GM12878 (cell line): ENCODE results near the gene TRIB2. TPM values are rescaled to one million over a fixed set of nuclear protein-coding genes. Genes with fewer than 3 reads are reported as not detected.

Experiments
- ATAC-seq: fragments of 200-7000 bp; cut with Tn5 transposase; 3 replicates; pipeline ENCODE4 v1.9.1; 2020; ENCODE audit warnings: mild to moderate bottlenecking, moderate library complexity
- BruUV-seq: library from RNA; stranded (reverse); fragments of 400-500 nt; replicated peaks from 2 replicates; lab custom pipeline; 2021; lab: Mats Ljungman, UMichigan
- CTCF ChIA-PET: fragments of 300-600 bp; sonication (Branson Sonifier 250); formaldehyde crosslinking; extraction: SDS; loops from one replicate; lab custom pipeline; 2021; ENCODE audit warnings: inconsistent platforms; lab: Yijun Ruan, JAX
- POLR2A ChIA-PET: fragments of 350-600 bp; formaldehyde crosslinking; extraction: SDS; loops from one replicate; lab custom pipeline; 2021; ENCODE audit warnings: inconsistent platforms; lab: Charles Lee
- RAD21 ChIA-PET: fragments of 300-600 bp; sonication (Branson Sonifier 250); formaldehyde crosslinking; loops from one replicate; lab custom pipeline; 2023; ENCODE audit warnings: antibody characterized with exemption; ENCODE audit not compliant: unreplicated experiment; lab: Charles Lee
- SMC1A ChIA-PET: fragments of 300-600 bp; sonication (Branson Sonifier 250); formaldehyde crosslinking; loops from one replicate; lab custom pipeline; 2023; ENCODE audit not compliant: unreplicated experiment, uncharacterized antibody; lab: Charles Lee
- DNase-seq: peaks from one replicate; pipeline ENCODE4 v3.0.0-alpha.2; 2011; ENCODE audit warnings: low read depth, low spot score
- FAIRE-seq: peaks from 3 replicates; lab custom pipeline; 2011; peaks lifted over from hg19 to GRCh38; lab: Jason Lieb, UNC
- H2AFZ ChIP-seq: 2 replicates; pipeline ENCODE4 v1.6.0; 2011; ENCODE audit warnings: low read depth, low read length, control low read depth; ENCODE audit not compliant: control insufficient read depth
- H3K27ac ChIP-seq: 2 replicates; pipeline ENCODE4 v1.5.1; 2011; ENCODE audit warnings: control low read depth; ENCODE audit not compliant: control insufficient read depth, insufficient read depth
- H3K27me3 ChIP-seq, 2 experiments: replicated peaks in 1 of 2; 2 replicates each; pipeline versions ENCODE4 v1.6.0 to v1.6.1; 2011; ENCODE audit warnings: low read length in 1 of 2; ENCODE audit not compliant: control insufficient read depth in 2 of 2, insufficient read depth in 2 of 2
- H3K36me3 ChIP-seq, 2 experiments: 2 replicates each; pipeline ENCODE4 v1.5.1; 2011; ENCODE audit warnings: low read length in 1 of 2; ENCODE audit not compliant: control insufficient read depth in 2 of 2, insufficient read depth in 2 of 2
- H3K4me1 ChIP-seq: 2 replicates; pipeline ENCODE4 v1.6.1; 2011; ENCODE audit warnings: mild to moderate bottlenecking, low read length, moderate library complexity, mixed read lengths; ENCODE audit not compliant: control insufficient read depth, insufficient read depth
- H3K4me2 ChIP-seq: 2 replicates; pipeline ENCODE4 v1.6.0; 2011; ENCODE audit warnings: control low read depth; ENCODE audit not compliant: control insufficient read depth, insufficient read depth
- H3K4me3 ChIP-seq: fragments of 200-600 bp; sonication (generic); 2 replicates; pipeline ENCODE4 v1.5.1; 2016
- H3K79me2 ChIP-seq: 2 replicates; pipeline ENCODE4 v1.6.0; 2011; ENCODE audit warnings: low read length; ENCODE audit not compliant: control insufficient read depth, insufficient read depth
- H3K9ac ChIP-seq: 2 replicates; pipeline ENCODE4 v1.8.0; 2011; ENCODE audit warnings: low read length, control low read depth, mixed read lengths; ENCODE audit not compliant: control insufficient read depth, insufficient read depth
- H3K9me3 ChIP-seq: replicated peaks from 3 replicates; pipeline ENCODE4 v1.5.1; 2011; ENCODE audit warnings: mild to moderate bottlenecking, low read length; ENCODE audit not compliant: control insufficient read depth, insufficient read depth
- H4K20me1 ChIP-seq: 2 replicates; pipeline ENCODE4 v1.6.0; 2011; ENCODE audit not compliant: control insufficient read depth, insufficient read depth
- BCL11A ChIP-seq: IDR thresholded peaks from 2 replicates; pipeline ENCODE4 v1.6.1; 2011; ENCODE audit warnings: low read depth, low read length
- ELK1 ChIP-seq: IDR thresholded peaks from 2 replicates; pipeline ENCODE4 v1.6.1; 2012; ENCODE audit warnings: low read depth, low read length, improper control_type of control experiment
- FOXK2 ChIP-seq: fragments of 450-650 bp; IDR thresholded peaks from 2 replicates; pipeline ENCODE4 v1.6.1; 2017; ENCODE audit warnings: mild to moderate bottlenecking, moderate library complexity
- HDGF ChIP-seq: fragments of 450-650 bp; IDR thresholded peaks from 2 replicates; pipeline ENCODE4 v1.6.1; 2016; ENCODE audit warnings: antibody characterized with exemption
- IKZF2 ChIP-seq, 2 experiments: fragments of 450-650 bp; IDR thresholded peaks; 2 replicates each; pipeline ENCODE4 v1.6.1; 2017; ENCODE audit warnings: mild to moderate bottlenecking in 2 of 2, moderate library complexity in 2 of 2
- IRF3 ChIP-seq: fragments of 450-650 bp; IDR thresholded peaks from 2 replicates; pipeline ENCODE4 v1.6.1; 2014; ENCODE audit warnings: mild to moderate bottlenecking
- JUNB ChIP-seq: IDR thresholded peaks from 2 replicates; pipeline ENCODE4 v1.6.1; 2016; ENCODE audit warnings: antibody characterized with exemption, mild to moderate bottlenecking
- LARP7 ChIP-seq: fragments of 450-650 bp; IDR thresholded peaks from 2 replicates; pipeline ENCODE4 v1.6.1; 2017; ENCODE audit warnings: mild to moderate bottlenecking
- NFXL1 ChIP-seq: fragments of 450-650 bp; IDR thresholded peaks from 2 replicates; pipeline ENCODE4 v1.6.1; 2017; ENCODE audit warnings: antibody characterized with exemption, mild to moderate bottlenecking, borderline replicate concordance
- NFYB ChIP-seq: IDR thresholded peaks from 2 replicates; pipeline ENCODE4 v1.6.1; 2011; ENCODE audit warnings: low read depth, mild to moderate bottlenecking, low read length, improper control_type of control experiment, moderate library complexity; ENCODE audit not compliant: insufficient read depth
- NRF1 ChIP-seq: conservative IDR thresholded peaks from 2 replicates; pipeline ENCODE4 v1.6.1; 2011; ENCODE audit warnings: mild to moderate bottlenecking, low read depth, low read length, improper control_type of control experiment
- PML ChIP-seq: IDR thresholded peaks from 2 replicates; pipeline ENCODE4 v1.6.1; 2012; ENCODE audit warnings: low read length, inconsistent platforms
- POU2F2 ChIP-seq: IDR thresholded peaks from 3 replicates; pipeline ENCODE4 v1.6.1; 2011; ENCODE audit warnings: low read depth, mild to moderate bottlenecking, low read length, borderline replicate concordance
- RB1 ChIP-seq: fragments of 450-650 bp; formaldehyde crosslinking; IDR thresholded peaks from 2 replicates; pipeline ENCODE4 v1.6.1; 2017; ENCODE audit warnings: mild to moderate bottlenecking, borderline replicate concordance
- SRF ChIP-seq, 2 experiments: IDR thresholded peaks; 2 replicates each; pipeline ENCODE4 v1.6.1; 2011; ENCODE audit warnings: low read depth in 2 of 2, low read length in 2 of 2, mild to moderate bottlenecking in 1 of 2, moderate library complexity in 1 of 2
- YBX1 ChIP-seq: fragments of 450-650 bp; IDR thresholded peaks from 2 replicates; pipeline ENCODE4 v1.6.1; 2016; ENCODE audit warnings: antibody characterized with exemption
- ZBED1 ChIP-seq: IDR thresholded peaks from 2 replicates; pipeline ENCODE4 v1.6.1; 2016; ENCODE audit warnings: borderline replicate concordance
- WGBS: methylation state at CpG from one replicate; pipeline ENCODE4 v1.1.6; 2016; ENCODE audit warnings: low lambda C conversion rate; ENCODE audit not compliant: insufficient replicate concordance, insufficient coverage; ENCODE audit errors: missing lambda C conversion rate; 5-methylcytosine and 5-hydroxymethylcytosine counted together
- in situ Hi-C: fragments of 300-500 bp; cut with MboI; formaldehyde crosslinking; loops from 9 replicates; pipeline ENCODE4 v1.14.3; 2018; ENCODE audit warnings: mixed read lengths
- intact Hi-C: fragments of 100-400 bp; cut with micrococcal nuclease; formaldehyde crosslinking; loops from one replicate; pipeline ENCODE4 v1.14.2; 2022; ENCODE audit not compliant: unreplicated experiment
- polyA plus RNA-seq, 11 experiments: library from polyadenylated mRNA; depleted of rRNA in 4 of 11; unstranded in 6 of 11; stranded (reverse) in 5 of 11; fragments of >200 nt; fragmentation: Nextera tagmentation in 4 of 11; fragmentation: Illumina TruSeq in 1 of 11; extraction: Ambion mirVana in 4 of 11; extraction: Trizol in 1 of 11; gene quantifications; 1 replicate in 1 of 11; 2 replicates in 10 of 11; pipeline versions ENCODE4 v1.2.1 to v1.2.3, GENCODE V29; 2011 to 2016; ENCODE audit warnings: inconsistent platforms in 2 of 11, missing spikeins in 2 of 11, low read depth in 1 of 11
- total RNA-seq, 4 experiments: library from RNA; depleted of rRNA in 3 of 4; stranded (reverse); fragments of >200 nt in 3 of 4; fragmentation: Illumina TruSeq in 1 of 4; extraction: Trizol in 1 of 4; gene quantifications; 2 replicates each; pipeline versions ENCODE4 v1.2.1 to v1.2.3, GENCODE V29; 2013 to 2021

Gene TRIB2
- total and polyA plus RNA-seq, 10 of the 15 experiments (the other 5 are each of a cell fraction or from before 2014, with no cell fraction given) = 1.6 to 9.2 (median 5.2) TPM

- ATAC-seq (no peak), FAIRE-seq (no peak), DNase-seq (no peak)
- 13% methylated on average over 3 of the region's 3 CpGs for WGBS
- Histone ChIP-seq H3K27ac (no peak overlapping the region), H3K79me2 (no peaks in the 10 kb centered on the region), H3K36me3 (no peaks in the 10 kb centered on the region), H3K4me2 (no peak overlapping the region), H4K20me1 (no peaks in the 10 kb centered on the region), H3K9ac (no peak overlapping the region), H2AFZ (no peak overlapping the region), H3K4me1 (no peaks in the 10 kb centered on the region), H3K9me3 (no peaks in the 10 kb centered on the region; the same call in 2 of the 3 replicates), H3K27me3 (no peaks in the 10 kb centered on the region), H3K4me3 (no peak overlapping the region)
- CTCF ChIA-PET = no interaction called here
- RAD21 ChIA-PET = no interaction called here
- no TSS peak for BruUV-seq
- TF ChIP-seq POU2F2 (no peak), BCL11A (no peak), PML (no peak), RB1 (no peak), IRF3 (no peak), JUNB (no peak), IKZF2 (IDR thresholded peaks at IDR 0.05) (no peak), ELK1 (no peak), NRF1 (no peak), ZBED1 (no peak), YBX1 (no peak), FOXK2 (no peak), NFXL1 (no peak), HDGF (no peak), LARP7 (no peak), SRF (IDR thresholded peaks at IDR 0.05; ENCODE audit: low read depth in 2 of 2, low read length in 2 of 2) (no peak), NFYB (no peak)
- SMC1A ChIA-PET = no interaction called here
- in situ Hi-C loops = no loop called here
- intact Hi-C loops = no loop called here
- POLR2A ChIA-PET = no interaction called here
These were observed 47.7 kb upstream of the TRIB2 start for GRCh38 chr2:12669036-12669435.
